Ascending aorta (tissue), 2 donors: ENCODE data around the gene KIAA0825. TPM values are rescaled to one million over a fixed set of nuclear protein-coding genes. Genes with fewer than 3 reads are reported as not detected.

Experiments
- DNase-seq, 2 donors: peaks; one replicate each; pipeline ENCODE4 v3.0.0-alpha.2; 2019; ENCODE audit warnings: low spot score in 2 of 2
- H3K27ac ChIP-seq, 2 donors: fragments of 200-600 bp; sonication (generic); one replicate each; pipeline ENCODE4 v1.5.1; 2016 to 2017; ENCODE audit warnings: mild to moderate bottlenecking in 1 of 2
- H3K27me3 ChIP-seq: fragments of 200-600 bp; sonication (generic); one replicate; pipeline ENCODE4 v1.5.1; 2017
- H3K36me3 ChIP-seq, 2 donors: fragments of 200-600 bp; sonication (generic); one replicate each; pipeline ENCODE4 v1.5.1; 2016
- H3K4me1 ChIP-seq, 2 donors: fragments of 200-600 bp; sonication (generic); one replicate each; pipeline ENCODE4 v1.5.1; 2016 to 2017; ENCODE audit warnings: mild to moderate bottlenecking in 1 of 2
- H3K4me3 ChIP-seq, 2 donors: fragments of 200-600 bp; sonication (generic); one replicate each; pipeline ENCODE4 v1.5.1; 2016 to 2017; ENCODE audit warnings: mild to moderate bottlenecking in 1 of 2
- H3K9me3 ChIP-seq, 2 donors: fragments of 200-600 bp; sonication (generic); one replicate each; pipeline ENCODE4 v1.5.1; 2016
- intact Hi-C: fragments of 100-400 bp; cut with DNase I; formaldehyde crosslinking; loops from one replicate; pipeline ENCODE4 v1.15.1; 2023
- total RNA-seq: library from RNA; depleted of rRNA; stranded (reverse); fragments of >200 nt; gene quantifications from one replicate; pipeline ENCODE4 v1.1.0, GENCODE V29; 2016
- TF ChIP-seq, protein P1 (sequence below), 3 experiments: fragments of 200-600 bp in 2 of 3; fragments of 450-650 bp in 1 of 3; sonication (generic) in 2 of 3; IDR thresholded peaks; one replicate each; pipeline ENCODE4 v1.5.1; 2016 to 2019; ENCODE audit warnings: antibody characterized with exemption in 3 of 3, mild to moderate bottlenecking in 1 of 3, moderate library complexity in 1 of 3

The KIAA0825 gene, protein sequence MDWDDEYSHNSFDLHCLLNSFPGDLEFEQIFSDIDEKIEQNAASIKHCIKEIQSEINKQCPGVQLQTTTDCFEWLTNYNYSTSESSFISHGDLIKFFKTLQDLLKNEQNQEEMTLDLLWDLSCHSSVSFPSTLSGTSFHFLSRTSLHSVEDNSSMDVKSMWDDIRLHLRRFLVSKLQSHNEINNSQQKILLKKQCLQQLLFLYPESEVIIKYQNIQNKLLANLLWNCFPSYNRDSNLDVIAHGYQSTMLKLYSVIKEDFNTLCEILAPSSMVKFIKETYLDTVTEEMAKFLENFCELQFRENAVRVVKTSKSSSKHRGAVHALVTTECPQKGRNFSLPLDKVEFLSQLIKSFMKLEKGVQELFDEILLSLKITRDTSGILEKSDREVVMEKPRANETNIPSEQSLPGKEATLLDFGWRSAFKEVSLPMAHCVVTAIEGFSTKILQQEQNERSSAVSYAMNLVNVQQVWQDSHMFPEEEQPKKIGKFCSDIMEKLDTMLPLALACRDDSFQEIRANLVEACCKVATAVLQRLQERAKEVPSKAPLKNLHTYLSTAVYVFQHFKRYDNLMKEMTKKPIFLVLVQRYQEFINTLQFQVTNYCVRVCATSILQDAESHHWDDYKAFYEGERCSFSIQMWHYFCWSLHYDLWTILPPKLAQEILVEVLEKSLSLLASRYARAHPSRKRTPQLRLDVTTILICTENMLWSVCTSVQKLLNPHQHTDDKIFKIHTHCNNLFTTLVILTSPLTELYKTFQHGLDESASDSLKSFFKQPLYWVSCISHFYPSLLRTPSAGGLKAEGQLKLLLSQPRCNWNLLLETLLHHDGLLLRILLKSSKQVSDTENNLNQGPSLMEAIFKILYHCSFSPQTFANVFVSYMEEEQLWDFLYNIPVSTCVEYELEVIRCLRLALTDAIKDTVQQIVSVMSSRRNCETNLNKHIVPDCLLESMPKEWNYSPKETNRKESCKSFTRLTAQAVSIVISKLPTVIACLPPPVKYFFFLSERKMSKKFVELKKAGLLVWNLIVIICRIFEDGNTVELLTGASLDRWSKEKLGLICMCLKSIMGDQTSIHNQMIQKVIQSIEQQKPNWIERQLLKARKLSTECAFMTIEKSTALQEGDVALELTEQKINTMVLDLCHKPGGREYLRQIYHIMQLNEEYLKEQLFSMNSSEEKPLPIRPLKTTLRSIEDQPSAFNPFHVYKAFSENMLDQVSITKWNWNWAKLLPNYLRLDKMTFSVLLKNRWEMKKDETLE (N-terminal part only)
- total RNA-seq, result 2.4 TPM

DNA sequence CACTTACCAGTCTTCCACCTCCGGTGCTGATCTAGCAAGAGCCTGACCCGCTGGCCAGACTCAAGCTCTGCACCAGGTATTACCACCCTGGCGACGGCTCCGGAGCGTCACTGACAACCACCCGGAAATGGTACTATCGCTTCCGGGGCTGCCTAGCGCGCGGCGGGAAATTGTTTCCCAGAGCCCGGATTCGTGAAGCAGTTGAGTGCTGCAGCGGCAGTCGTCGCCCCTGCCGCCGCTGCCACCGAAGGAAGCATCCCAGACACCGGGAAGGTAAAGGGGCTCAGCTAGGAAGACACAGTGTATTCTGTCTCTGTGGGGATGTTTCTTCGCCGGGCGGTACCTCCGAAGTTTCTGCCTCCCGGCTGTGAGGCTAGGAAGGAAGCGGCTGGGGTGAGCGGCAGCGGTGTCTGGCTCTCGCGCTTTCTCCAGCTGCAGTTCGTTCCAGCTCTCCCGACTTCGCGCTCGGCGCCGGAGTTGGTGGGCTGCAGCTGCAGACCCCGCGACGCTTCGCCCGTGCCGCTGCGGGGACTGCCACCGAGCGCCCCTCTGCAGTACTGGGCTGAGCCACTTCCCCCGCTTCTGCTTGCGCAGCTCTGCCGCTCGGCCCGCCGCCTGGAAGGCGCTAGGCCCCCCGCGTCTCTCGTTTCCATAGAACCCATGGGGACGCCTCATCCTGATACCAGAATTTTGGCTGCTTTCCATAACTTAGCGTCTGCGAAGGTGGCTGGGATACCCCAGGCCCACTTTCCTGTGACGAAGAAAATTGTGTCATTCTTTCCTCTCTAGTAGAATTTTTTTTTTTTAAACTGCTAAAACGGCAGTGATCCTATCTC lies at the start of gene KIAA0825, which contains the start of gene SLF1:
TSS of gene KIAA0825 (minus strand) at position 112 of the 836 bp plus-strand sequence. CDS start 81,478 bp downstream, outside the sequence.
TSS of gene SLF1 (plus strand) at position 177 of the 836 bp plus-strand sequence. CDS start 10,142 bp downstream, outside the sequence.
- Histone ChIP-seq H3K36me3 (no peaks in the 10 kb centered on the region), H3K4me3 (peak within 1 kb of the TSS; percentile 82 to 98), H3K4me1 (peaks cover 0 to 12% of the 10 kb centered on the region in 2 donors), H3K27me3 (no peaks in the 10 kb centered on the region), H3K9me3 (no peaks in the 10 kb centered on the region), H3K27ac (peak within 1 kb of the TSS; percentile 31 to 44)
- peak; percentile 59 to 90 for DNase-seq
- TF ChIP-seq, protein P1, sequence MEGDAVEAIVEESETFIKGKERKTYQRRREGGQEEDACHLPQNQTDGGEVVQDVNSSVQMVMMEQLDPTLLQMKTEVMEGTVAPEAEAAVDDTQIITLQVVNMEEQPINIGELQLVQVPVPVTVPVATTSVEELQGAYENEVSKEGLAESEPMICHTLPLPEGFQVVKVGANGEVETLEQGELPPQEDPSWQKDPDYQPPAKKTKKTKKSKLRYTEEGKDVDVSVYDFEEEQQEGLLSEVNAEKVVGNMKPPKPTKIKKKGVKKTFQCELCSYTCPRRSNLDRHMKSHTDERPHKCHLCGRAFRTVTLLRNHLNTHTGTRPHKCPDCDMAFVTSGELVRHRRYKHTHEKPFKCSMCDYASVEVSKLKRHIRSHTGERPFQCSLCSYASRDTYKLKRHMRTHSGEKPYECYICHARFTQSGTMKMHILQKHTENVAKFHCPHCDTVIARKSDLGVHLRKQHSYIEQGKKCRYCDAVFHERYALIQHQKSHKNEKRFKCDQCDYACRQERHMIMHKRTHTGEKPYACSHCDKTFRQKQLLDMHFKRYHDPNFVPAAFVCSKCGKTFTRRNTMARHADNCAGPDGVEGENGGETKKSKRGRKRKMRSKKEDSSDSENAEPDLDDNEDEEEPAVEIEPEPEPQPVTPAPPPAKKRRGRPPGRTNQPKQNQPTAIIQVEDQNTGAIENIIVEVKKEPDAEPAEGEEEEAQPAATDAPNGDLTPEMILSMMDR (IDR thresholded peaks at IDR 0.05), result no peak
- intact Hi-C loops, result no loop called here

- no peak overlapping the region for H3K4me3 ChIP-seq
- TF ChIP-seq, protein P1 (IDR thresholded peaks at IDR 0.05), result no peak
- intact Hi-C loops, result no loop called here
- no peak for DNase-seq
- no peak overlapping the region for H3K27ac ChIP-seq
- no peaks in the 10 kb centered on the region for H3K36me3 ChIP-seq
- H3K27me3 ChIP-seq, result no peaks in the 10 kb centered on the region
- no peaks in the 10 kb centered on the region for H3K4me1 ChIP-seq
- H3K9me3 ChIP-seq, result no peaks in the 10 kb centered on the region
Measured at GRCh38 chr5:94667937-94668336, 49.5 kb upstream of the KIAA0825 start.

GRCh38 chr5:94661086-94661485 lies 42.7 kb upstream of the KIAA0825 start:
- Histone ChIP-seq H3K27me3 (no peaks in the 10 kb centered on the region), H3K4me1 (no peaks in the 10 kb centered on the region), H3K36me3 (peaks cover 0 to 12% of the 10 kb centered on the region in 2 donors), H3K4me3 (no peak overlapping the region), H3K27ac (no peak overlapping the region), H3K9me3 (peaks cover 0 to 8% of the 10 kb centered on the region in 2 donors)
- intact Hi-C loops, result no loop called here
- TF ChIP-seq, protein P1 (IDR thresholded peaks at IDR 0.05), result no peak
- no peak for DNase-seq

GRCh38 chr5:94660506-94660905 lies 42.1 kb upstream of the KIAA0825 start:
- Histone ChIP-seq H3K27me3 (no peaks in the 10 kb centered on the region), H3K4me3 (no peak overlapping the region), H3K4me1 (no peaks in the 10 kb centered on the region), H3K36me3 (peaks cover 0 to 17% of the 10 kb centered on the region in 2 donors), H3K27ac (no peak overlapping the region), H3K9me3 (peaks cover 0 to 14% of the 10 kb centered on the region in 2 donors)
- DNase-seq, result no peak
- intact Hi-C loops, result no loop called here
- TF ChIP-seq, protein P1 (IDR thresholded peaks at IDR 0.05), result no peak
